SK-N-MC (cell line): ENCODE results near the gene COL6A5.
A peak's percentile ranks its signal among the peaks of the same experiment; 100 is the strongest.
"Not testable (repeated sequence)": the region's sequence is repeated elsewhere in the genome, so short reads cannot be mapped to it uniquely, and the experiment has no call there.

Experiments used
- DNase-seq: peaks from one replicate; pipeline ENCODE4 v3.0.0-alpha.2; 2011; ENCODE audit warnings: low read depth, low spot score
- H3K27ac ChIP-seq: fragments of 200-600 bp; sonication (generic); 2 replicates; pipeline ENCODE4 v1.5.1; 2016; ENCODE audit warnings: mixed run types
- H3K36me3 ChIP-seq: fragments of 200-600 bp; sonication (generic); 2 replicates; pipeline ENCODE4 v1.6.1; 2017; ENCODE audit warnings: antibody characterized with exemption, low read length, mixed read lengths; ENCODE audit not compliant: insufficient read depth
- H3K4me3 ChIP-seq: fragments of 200-600 bp; sonication (generic); 2 replicates; pipeline ENCODE4 v1.5.1; 2016
- H3K9ac ChIP-seq: fragments of 200-600 bp; sonication (generic); 2 replicates; pipeline ENCODE4 v1.8.0; 2017; ENCODE audit warnings: mixed run types, mixed read lengths; ENCODE audit not compliant: insufficient read length
- H3K9me3 ChIP-seq: fragments of 200-600 bp; sonication (generic); 2 replicates; pipeline ENCODE4 v1.6.1; 2017; ENCODE audit warnings: low read depth, mild to moderate bottlenecking, antibody characterized with exemption, low read length, moderate library complexity, mixed read lengths
- EZH2 ChIP-seq: fragments of 200-600 bp; sonication (generic); IDR thresholded peaks from one replicate; pipeline ENCODE4 v1.6.1; 2017; ENCODE audit warnings: antibody characterized with exemption
- FOXP2 ChIP-seq: optimal IDR thresholded peaks from 2 replicates; pipeline ENCODE3; 2011; ENCODE audit warnings: mild to moderate bottlenecking, moderate library complexity; ENCODE audit not compliant: insufficient read depth; ENCODE audit errors: extremely low read length, control extremely low read depth
- POLR2AphosphoS5 ChIP-seq: IDR thresholded peaks from 2 replicates; pipeline ENCODE4 v1.6.1; 2012; ENCODE audit warnings: mild to moderate bottlenecking, low read depth, low read length, borderline replicate concordance

COL6A5 gene

DNA sequence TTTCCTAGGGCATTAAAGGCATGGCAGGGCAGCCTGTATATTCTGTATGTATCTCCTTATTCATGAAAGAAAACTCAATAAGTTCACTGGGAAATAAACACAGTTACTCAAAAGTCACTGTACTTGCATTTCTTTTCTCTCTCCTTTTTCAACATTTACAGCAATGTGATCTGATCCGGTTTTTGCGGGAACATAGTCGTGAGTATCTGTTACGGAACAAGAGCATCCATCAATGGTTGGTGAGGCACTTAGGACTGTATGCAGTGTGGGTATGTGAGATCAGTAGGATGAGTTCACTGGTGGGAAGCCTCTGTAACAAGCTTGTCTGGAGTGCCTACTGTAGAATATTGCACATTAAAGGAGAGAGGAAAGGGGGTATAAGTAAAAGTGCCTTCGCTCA lies 80.7 kb downstream of the COL6A5 start:
- Histone ChIP-seq H3K9ac (no peak overlapping the region), H3K27ac (no peak overlapping the region)
- TF ChIP-seq EZH2 = no peak
- TF ChIP-seq POLR2AphosphoS5 = no peak
- TF ChIP-seq FOXP2 = no peak

DNA sequence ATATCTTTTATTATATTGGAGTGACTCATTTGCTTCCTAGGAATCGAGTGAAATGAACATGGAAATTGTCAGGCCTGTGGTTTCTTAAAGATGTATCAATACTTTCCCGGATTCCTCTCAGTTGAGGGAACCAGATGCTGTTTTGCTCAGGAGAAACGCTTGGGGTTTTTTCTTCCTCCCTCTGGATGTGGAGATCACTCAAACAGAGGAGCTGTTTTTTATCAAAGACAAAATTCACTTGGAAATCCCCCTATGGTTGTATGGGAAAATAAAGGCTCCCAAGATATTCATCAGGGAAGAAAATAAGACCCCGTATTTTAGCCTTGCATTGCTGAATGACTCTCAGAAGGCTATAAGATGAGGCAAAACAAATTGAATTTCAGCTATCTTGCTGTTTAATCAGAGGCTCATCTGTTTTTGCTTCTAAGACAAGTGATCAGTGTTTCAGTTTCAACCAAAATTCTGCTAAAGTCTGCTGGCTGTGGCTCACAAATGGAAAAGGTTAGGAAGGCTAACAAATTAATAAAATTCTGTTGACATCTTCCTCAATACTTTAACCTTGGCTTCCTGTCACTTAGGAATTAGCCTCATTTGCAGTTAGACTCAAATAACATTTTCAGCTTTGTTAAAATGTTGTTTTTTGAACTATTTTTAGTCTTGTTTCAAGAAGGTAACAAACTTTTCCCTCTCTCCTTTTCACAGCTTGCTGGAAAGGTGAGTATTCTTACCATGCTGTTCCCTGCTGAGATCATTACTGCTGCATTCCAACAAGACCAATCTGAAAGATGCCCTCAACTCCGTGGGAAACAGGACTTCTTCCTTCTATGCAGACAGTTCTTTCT lies 83.6 kb downstream of the COL6A5 start:
- H3K36me3 ChIP-seq = no peaks in the 10 kb centered on the region
- no peak overlapping the region for H3K27ac ChIP-seq
- no peak for TF ChIP-seq FOXP2
- TF ChIP-seq EZH2 = no peak
- no peak for TF ChIP-seq POLR2AphosphoS5
- DNase-seq = no peak
- no peaks in the 10 kb centered on the region for H3K9me3 ChIP-seq
- H3K9ac ChIP-seq = no peak overlapping the region
- no peak overlapping the region for H3K4me3 ChIP-seq

More for the DNA sequence above, 80.7 kb downstream of the COL6A5 start:
- Histone ChIP-seq H3K4me3 (no peak overlapping the region), H3K36me3 (no peaks in the 10 kb centered on the region), H3K9me3 (no peaks in the 10 kb centered on the region)
- DNase-seq = no peak

DNA sequence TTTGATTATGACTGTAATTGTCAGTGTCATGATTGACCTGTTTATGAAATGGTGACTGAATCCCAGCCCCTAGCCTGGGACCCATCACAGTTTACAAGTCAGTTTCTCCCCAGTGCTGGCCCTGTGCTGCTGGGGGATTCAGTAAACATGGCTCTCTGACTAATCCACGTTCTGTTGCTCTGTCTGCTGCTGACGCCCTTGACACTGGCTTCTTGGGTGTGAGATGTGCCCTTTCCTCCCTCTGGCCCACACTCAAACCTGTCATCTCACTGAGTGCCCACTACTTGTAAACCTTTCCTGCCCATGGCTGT lies 84.2 kb downstream of the COL6A5 start:
- Histone ChIP-seq H3K36me3 (no peaks in the 10 kb centered on the region), H3K4me3 (no peak overlapping the region)
- TF ChIP-seq FOXP2 (no peak), EZH2 (no peak), POLR2AphosphoS5 (no peak)

DNA sequence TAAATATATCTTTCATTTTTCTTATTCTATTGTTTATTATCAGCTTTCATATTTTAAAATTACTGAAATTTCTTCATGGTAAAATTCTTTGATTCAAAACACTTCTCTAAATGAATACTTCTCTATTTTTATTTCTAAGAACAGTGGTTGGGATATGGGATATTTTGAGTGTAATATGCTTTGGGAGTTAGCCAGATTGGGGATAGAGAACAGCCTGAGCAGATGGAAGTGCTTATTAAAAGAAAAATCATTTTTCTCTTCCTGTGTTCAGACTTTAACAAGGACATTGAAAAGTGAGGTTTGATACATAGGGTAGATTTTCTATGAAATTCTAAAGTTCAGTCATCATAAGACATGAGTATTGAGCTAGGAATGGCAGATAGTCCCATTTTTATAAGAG lies 84.8 kb downstream of the COL6A5 start:
- Histone ChIP-seq H3K36me3 (no peaks in the 10 kb centered on the region), H3K9ac (no peak overlapping the region), H3K4me3 (no peak overlapping the region), H3K27ac (no peak overlapping the region), H3K9me3 (no peaks in the 10 kb centered on the region)
- no peak for DNase-seq
- no peak for TF ChIP-seq EZH2
- no peak for TF ChIP-seq FOXP2
- no peak for TF ChIP-seq POLR2AphosphoS5

More for the DNA sequence above, 84.2 kb downstream of the COL6A5 start:
- Histone ChIP-seq H3K9me3 (no peaks in the 10 kb centered on the region), H3K9ac (no peak overlapping the region), H3K27ac (no peak overlapping the region)
- DNase-seq = no peak

DNA sequence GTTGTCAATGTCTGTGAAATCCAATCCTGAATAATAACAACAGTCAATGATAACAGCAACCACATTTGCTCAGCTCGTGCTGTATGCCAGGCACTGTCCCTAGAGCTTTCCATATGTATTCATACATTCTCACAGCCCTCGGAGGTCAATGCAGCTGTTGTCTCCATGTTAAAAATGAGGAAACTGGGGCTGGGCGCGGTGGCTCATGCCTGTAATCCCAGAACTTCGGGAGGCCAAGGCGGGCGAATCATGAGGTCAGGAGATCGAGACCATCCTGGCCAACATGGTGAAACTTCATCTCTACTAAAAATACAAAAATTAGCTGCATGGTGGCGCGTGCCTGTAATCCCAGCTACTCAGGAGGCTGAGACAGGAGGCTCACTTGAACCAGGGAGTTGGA lies 86.6 kb downstream of the COL6A5 start:
- not testable (repeated sequence) for H3K9me3 ChIP-seq, H3K4me3 ChIP-seq, H3K36me3 ChIP-seq, H3K27ac ChIP-seq, H3K9ac ChIP-seq, DNase-seq

DNA sequence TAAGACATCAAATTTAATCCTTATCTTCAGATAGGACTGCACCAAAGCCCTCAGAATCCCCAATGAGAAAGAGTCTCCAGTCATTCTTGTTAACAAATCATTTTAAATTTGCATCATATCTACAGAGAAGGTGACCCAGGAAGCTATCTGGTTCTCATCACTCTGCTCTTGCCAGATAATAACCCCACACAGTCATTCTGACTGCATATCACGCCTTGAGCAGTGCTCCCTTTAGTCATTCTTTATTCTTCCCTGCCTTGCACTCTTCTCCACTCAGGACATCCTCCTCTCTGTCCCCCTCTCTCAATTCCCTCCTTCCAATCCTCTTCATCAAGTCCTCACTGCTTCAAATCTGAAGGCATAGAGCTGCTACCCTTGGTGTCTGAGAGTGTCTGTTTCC lies 87.8 kb downstream of the COL6A5 start:
- Histone ChIP-seq H3K4me3 (no peak overlapping the region), H3K9ac (no peak overlapping the region)

DNA sequence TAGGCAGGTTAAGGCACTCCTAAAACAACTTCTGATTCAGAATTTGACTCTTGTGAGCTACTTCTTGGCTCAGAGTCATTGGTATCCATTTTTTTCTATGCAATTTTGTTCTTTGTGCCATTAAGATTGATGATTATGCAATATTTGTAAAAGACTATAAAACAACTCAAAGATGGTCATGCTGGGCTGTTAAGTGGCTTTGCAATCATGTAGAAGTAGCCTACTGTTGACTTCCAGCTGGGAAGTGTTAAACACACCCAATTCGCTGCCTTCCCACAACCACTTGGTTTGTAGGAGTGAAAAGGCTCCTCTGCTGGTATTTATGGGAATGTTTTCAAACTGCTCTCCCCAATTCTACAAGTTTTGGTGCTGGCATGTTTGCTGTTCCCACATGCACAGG lies 96.8 kb downstream of the COL6A5 start:
- DNase-seq = peak; percentile 47
- H3K4me3 ChIP-seq = no peak overlapping the region

More for the DNA sequence above, 87.8 kb downstream of the COL6A5 start:
- DNase-seq = no peak
- H3K27ac ChIP-seq = no peak overlapping the region
- TF ChIP-seq FOXP2 (no peak), POLR2AphosphoS5 (no peak), EZH2 (no peak)
- H3K9me3 ChIP-seq = no peaks in the 10 kb centered on the region
- no peaks in the 10 kb centered on the region for H3K36me3 ChIP-seq

DNA sequence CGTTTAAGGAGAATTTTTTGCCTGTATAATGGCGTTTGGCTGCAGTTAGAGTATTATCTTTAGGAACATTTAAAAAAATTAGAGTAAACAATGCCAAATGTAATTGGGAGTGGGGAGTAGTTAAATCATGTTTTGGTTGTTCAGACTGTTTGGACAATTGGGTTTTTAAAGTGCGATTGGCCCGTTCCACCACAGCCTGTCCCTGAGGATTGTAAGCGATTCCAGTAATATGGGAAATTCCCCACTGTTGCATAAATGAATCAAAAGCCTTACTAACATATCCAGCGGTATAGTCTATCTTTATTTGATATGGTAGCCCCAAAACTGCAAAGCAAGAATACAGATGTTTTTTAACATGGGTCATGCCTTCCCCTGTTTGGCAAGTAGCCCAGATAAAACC lies 101.4 kb downstream of the COL6A5 start:
- H3K27ac ChIP-seq, H3K9ac ChIP-seq, H3K36me3 ChIP-seq, H3K9me3 ChIP-seq, DNase-seq, H3K4me3 ChIP-seq: not testable (repeated sequence)

More for the DNA sequence above, 96.8 kb downstream of the COL6A5 start:
- H3K9me3 ChIP-seq = no peaks in the 10 kb centered on the region
- TF ChIP-seq FOXP2 (no peak), POLR2AphosphoS5 (no peak), EZH2 (no peak)
- no peaks in the 10 kb centered on the region for H3K36me3 ChIP-seq
- H3K9ac ChIP-seq = no peak overlapping the region
- no peak overlapping the region for H3K27ac ChIP-seq

DNA sequence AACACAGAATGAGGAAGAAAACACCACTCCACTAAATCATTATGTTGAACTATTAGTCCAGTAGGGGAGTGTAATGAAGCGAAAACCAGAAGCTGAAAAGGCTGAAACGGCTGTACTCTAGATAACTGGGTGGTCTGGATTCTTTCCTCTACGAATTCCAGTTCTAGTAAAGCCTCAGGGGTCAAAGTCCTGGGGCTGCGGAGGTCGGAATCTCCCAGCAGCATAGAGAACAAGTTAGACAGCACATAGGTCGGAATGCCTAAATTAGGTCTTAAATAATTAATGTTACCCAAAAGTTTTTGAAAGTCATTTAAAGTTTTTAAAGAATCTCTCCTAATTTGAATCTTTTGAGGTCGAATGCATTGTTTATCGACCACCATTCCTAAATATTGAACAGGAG lies 102.7 kb downstream of the COL6A5 start:
- H3K9ac ChIP-seq, H3K9me3 ChIP-seq, H3K27ac ChIP-seq, H3K4me3 ChIP-seq, H3K36me3 ChIP-seq, DNase-seq: not testable (repeated sequence)
